DND-41 (cell line): Measurements from ENCODE around the gene FNDC3B.

Experiments used
- CTCF ChIP-seq: IDR thresholded peaks from 2 replicates; pipeline ENCODE4 v1.5.1; 2012; ENCODE audit warnings: borderline replicate concordance, low read length, moderate library complexity, mild to moderate bottlenecking; ENCODE audit not compliant: poor library complexity, severe bottlenecking; ENCODE audit errors: extremely low read depth
- EZH2 ChIP-seq: IDR thresholded peaks from 3 replicates; pipeline ENCODE4 v1.6.1; 2012; ENCODE audit warnings: borderline replicate concordance, low read depth, mild to moderate bottlenecking, moderate library complexity, low read length, inconsistent platforms; ENCODE audit not compliant: severe bottlenecking

- no peak for TF ChIP-seq CTCF
- TF ChIP-seq EZH2, result no peak
These were observed 28.6 kb downstream of the FNDC3B start for GRCh38 chr3:172067837-172068440.
